Caco-2 (cell line): Measurements from ENCODE around the gene F12. TPM values are rescaled to one million over a fixed set of nuclear protein-coding genes. Genes with fewer than 3 reads are reported as not detected.

Experiments used
- BruUV-seq: library from RNA; stranded (reverse); fragments of 400-500 nt; replicated peaks from 2 replicates; lab custom pipeline; 2021; lab: Mats Ljungman, UMichigan
- CTCF ChIA-PET: fragments of 300-600 bp; sonication (Branson Sonifier 250); formaldehyde crosslinking; loops from one replicate; lab custom pipeline; 2022; ENCODE audit warnings: antibody characterized with exemption; lab: Charles Lee
- POLR2A ChIA-PET: fragments of 300-600 bp; sonication (Branson Sonifier 250); formaldehyde crosslinking; loops from one replicate; lab custom pipeline; 2022; ENCODE audit warnings: antibody characterized with exemption; lab: Charles Lee
- DNase-seq, 2 experiments: peaks; one replicate each; pipeline versions ENCODE4 v3.0.0 to v3.0.0-alpha.2; 2020 to 2022
- H3K27me3 ChIP-seq: replicated peaks from 2 replicates; pipeline ENCODE4 v1.6.0; 2011; ENCODE audit warnings: low read length; ENCODE audit not compliant: control insufficient read depth, insufficient read depth
- H3K36me3 ChIP-seq: 2 replicates; pipeline ENCODE4 v1.5.1; 2011; ENCODE audit warnings: low read length; ENCODE audit not compliant: control insufficient read depth, insufficient read depth
- H3K4me1 ChIP-seq: fragments of 250-450 bp; sonication (Bioruptor Pico); 2 replicates; pipeline ENCODE4 v1.5.1; 2020; ENCODE audit warnings: mild to moderate bottlenecking
- H3K4me3 ChIP-seq: 2 replicates; pipeline ENCODE4 v1.5.1; 2011; ENCODE audit warnings: low read depth, mild to moderate bottlenecking, control low read depth, low read length
- H3K9me3 ChIP-seq: fragments of 250-450 bp; sonication (Bioruptor Pico); 2 replicates; pipeline ENCODE4 v1.5.1; 2020; ENCODE audit warnings: mild to moderate bottlenecking, moderate library complexity
- H3K27ac Mint-ChIP-seq: one replicate; pipeline ENCODE4 v1.8.0; 2022; ENCODE audit warnings: mixed read lengths; ENCODE audit not compliant: unreplicated experiment
- H3K27me3 Mint-ChIP-seq: one replicate; pipeline ENCODE4 v1.8.0; 2022; ENCODE audit warnings: mixed read lengths; ENCODE audit not compliant: insufficient read depth, unreplicated experiment
- H3K36me3 Mint-ChIP-seq: one replicate; pipeline ENCODE4 v1.8.0; 2022; ENCODE audit warnings: mild to moderate bottlenecking, mixed read lengths; ENCODE audit not compliant: insufficient read depth, unreplicated experiment
- H3K4me1 Mint-ChIP-seq: one replicate; pipeline ENCODE4 v1.8.0; 2022; ENCODE audit warnings: low read depth, mixed read lengths; ENCODE audit not compliant: unreplicated experiment
- H3K4me3 Mint-ChIP-seq: one replicate; pipeline ENCODE4 v1.8.0; 2022; ENCODE audit warnings: mild to moderate bottlenecking, moderate library complexity, mixed read lengths; ENCODE audit not compliant: unreplicated experiment
- H3K9me3 Mint-ChIP-seq: one replicate; pipeline ENCODE4 v1.8.0; 2022; ENCODE audit warnings: mixed read lengths; ENCODE audit not compliant: unreplicated experiment
- CTCF ChIP-seq, 2 experiments: fragments of 200-600 bp in 1 of 2; IDR thresholded peaks; 1 replicate in 1 of 2; 2 replicates in 1 of 2; pipeline versions ENCODE4 v1.5.1 to v1.8.0; 2011 to 2022; ENCODE audit warnings: antibody characterized with exemption in 1 of 2, control low read depth in 1 of 2, inconsistent platforms in 1 of 2, low read depth in 1 of 2, low read length in 1 of 2, mild to moderate bottlenecking in 1 of 2, moderate library complexity in 1 of 2; ENCODE audit not compliant: insufficient read depth in 1 of 2, severe bottlenecking in 1 of 2, unreplicated experiment in 1 of 2
- intact Hi-C: fragments of 100-400 bp; cut with micrococcal nuclease; formaldehyde crosslinking; loops from one replicate; pipeline ENCODE4 v1.10.0; 2022; ENCODE audit not compliant: unreplicated experiment
- total RNA-seq: library from RNA; stranded (reverse); gene quantifications from 2 replicates; pipeline ENCODE4 v1.2.3, GENCODE V29; 2022

The F12 gene
- total RNA-seq, 1 experiment from 2014 or later = 13.3 TPM

- H3K4me1 ChIP-seq = no peaks in the 10 kb centered on the region
- no TSS peak for BruUV-seq
- POLR2A ChIA-PET = interaction anchor here (1.1 kb wide), 1 partner anchor 15 kb away, joined by 3 read pairs; no protein-coding TSS in a partner anchor
- intact Hi-C loops = no loop called here
- H3K4me1 Mint-ChIP-seq = peaks cover 21% of the 10 kb centered on the region
- no peak for TF ChIP-seq CTCF (IDR thresholded peaks at IDR 0.05; ENCODE audit: insufficient read depth in 1 of 2, low read depth in 1 of 2, low read length in 1 of 2, severe bottlenecking in 1 of 2, unreplicated experiment in 1 of 2)
- CTCF ChIA-PET = interaction anchor here (0.5 to 1.3 kb wide), 3 partner anchors 11 to 40 kb away, joined by 3 to 6 read pairs (median 5); no protein-coding TSS in a partner anchor
- H3K27me3 Mint-ChIP-seq = no peaks in the 10 kb centered on the region
- no peaks in the 10 kb centered on the region for H3K36me3 Mint-ChIP-seq
- H3K9me3 ChIP-seq = no peaks in the 10 kb centered on the region
- H3K9me3 Mint-ChIP-seq = no peaks in the 10 kb centered on the region
- no peaks in the 10 kb centered on the region for H3K36me3 ChIP-seq
- no peak overlapping the region for H3K4me3 Mint-ChIP-seq
- no peak overlapping the region for H3K27ac Mint-ChIP-seq
- H3K27me3 ChIP-seq = no peaks in the 10 kb centered on the region
- H3K4me3 ChIP-seq = no peak overlapping the region
- DNase-seq = no peak
Measured at GRCh38 chr5:177364159-177364962, 45.0 kb downstream of the F12 start.

- Mint-ChIP-seq H3K4me3 (peak overlapping the region; percentile 88), H3K36me3 (no peaks in the 10 kb centered on the region), H3K9me3 (no peaks in the 10 kb centered on the region), H3K27me3 (no peaks in the 10 kb centered on the region), H3K27ac (no peak overlapping the region), H3K4me1 (peaks cover 13% of the 10 kb centered on the region)
- H3K36me3 ChIP-seq = no peaks in the 10 kb centered on the region
- TF ChIP-seq CTCF (IDR thresholded peaks at IDR 0.05; ENCODE audit: insufficient read depth in 1 of 2, low read depth in 1 of 2, low read length in 1 of 2, severe bottlenecking in 1 of 2, unreplicated experiment in 1 of 2) = no peak
- intact Hi-C loops = no loop called here
- H3K4me3 ChIP-seq = peak overlapping the region; percentile 60
- DNase-seq = no peak
- no peaks in the 10 kb centered on the region for H3K4me1 ChIP-seq
- POLR2A ChIA-PET = interaction anchor here (0.6 to 1.1 kb wide), 3 partner anchors 16 to 63 kb away, joined by 3 to 14 read pairs (median 4); no protein-coding TSS in a partner anchor
- H3K27me3 ChIP-seq = no peaks in the 10 kb centered on the region
- no peaks in the 10 kb centered on the region for H3K9me3 ChIP-seq
- no TSS peak for BruUV-seq
- CTCF ChIA-PET = interaction anchor here (0.7 to 1.3 kb wide), 4 partner anchors 27 to 296 kb away, joined by 3 to 5 read pairs (median 4); no protein-coding TSS in a partner anchor
Measured at GRCh38 chr5:177363565-177363964, 45.8 kb downstream of the F12 start.

- Mint-ChIP-seq H3K27me3 (no peaks in the 10 kb centered on the region), H3K4me1 (peaks cover 9% of the 10 kb centered on the region), H3K9me3 (no peaks in the 10 kb centered on the region), H3K27ac (peak overlapping the region; percentile 76), H3K36me3 (no peaks in the 10 kb centered on the region), H3K4me3 (peak overlapping the region; percentile 88)
- Histone ChIP-seq H3K9me3 (no peaks in the 10 kb centered on the region), H3K4me1 (no peaks in the 10 kb centered on the region), H3K27me3 (no peaks in the 10 kb centered on the region), H3K36me3 (no peaks in the 10 kb centered on the region), H3K4me3 (peak overlapping the region; percentile 60)
- intact Hi-C loops = no loop called here
- ChIA-PET CTCF (interaction anchor here (0.7 to 1.3 kb wide), 4 partner anchors 28 to 295 kb away, joined by 3 to 5 read pairs (median 4); no protein-coding TSS in a partner anchor), POLR2A (interaction anchor here (0.6 to 1.1 kb wide), 5 partner anchors 8 to 229 kb away, joined by 3 to 14 read pairs (median 4); no protein-coding TSS in a partner anchor)
- no TSS peak for BruUV-seq
- DNase-seq = peak; percentile 67 to 69
- no peak for TF ChIP-seq CTCF (IDR thresholded peaks at IDR 0.05; ENCODE audit: insufficient read depth in 1 of 2, low read depth in 1 of 2, low read length in 1 of 2, severe bottlenecking in 1 of 2, unreplicated experiment in 1 of 2)
Measured at GRCh38 chr5:177362610-177363507, 46.5 kb downstream of the F12 start.
